ENCODE results near the gene EXOSC3. TPM values are rescaled to one million over a fixed set of nuclear protein-coding genes. Genes with fewer than 3 reads are reported as not detected.

Gene EXOSC3
- total and polyA plus RNA-seq, 9 of the 15 experiments (the other 6 are each of a cell fraction or from before 2014, with no cell fraction given): 18.5 to 266 (median 114) TPM

DNA sequence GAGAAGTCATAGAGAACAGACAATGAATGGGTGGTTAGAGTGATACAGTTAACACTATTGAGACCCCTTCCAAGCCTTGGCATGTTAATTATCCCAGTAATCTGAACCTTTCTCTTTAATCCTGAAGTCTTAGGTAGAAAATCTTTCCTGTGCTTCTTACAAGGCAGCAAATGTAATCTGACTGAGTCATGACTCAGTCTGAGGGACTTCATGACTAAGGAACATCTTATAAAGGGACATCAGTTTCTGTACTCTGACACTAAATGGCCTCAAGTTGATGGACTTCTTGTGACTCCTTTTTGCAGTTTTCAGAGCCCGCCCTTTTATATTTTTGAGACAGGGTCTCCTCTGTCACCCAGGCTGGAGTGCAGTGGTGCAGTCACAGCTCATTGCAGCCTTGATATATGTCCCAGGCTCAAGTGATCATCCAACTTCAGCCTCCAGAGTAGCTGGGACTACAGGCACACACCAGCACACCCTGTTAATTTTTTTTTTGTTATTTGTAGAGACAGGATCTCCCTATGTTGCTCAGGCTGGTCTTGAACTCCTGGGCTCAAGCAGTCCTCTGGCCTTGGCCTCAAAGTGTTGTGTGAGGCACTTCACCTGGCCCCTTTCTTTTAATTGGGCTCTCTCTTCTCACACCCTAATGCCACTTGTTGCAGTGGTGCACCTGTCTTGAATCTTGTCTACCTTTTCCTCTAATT lies 9.5 kb downstream of the EXOSC3 start:
- Histone ChIP-seq H3K4me3 (no peak overlapping the region), H3K4me1 (replicated peaks in 1 of 2; ENCODE audit: control insufficient read depth in 2 of 2, insufficient read depth in 2 of 2, low read length in 2 of 2) (no peaks in the 10 kb centered on the region; a peak in 1 of 5 replicates), H3K27ac (ENCODE audit: extremely low read depth, low read depth, low read length) (no peak overlapping the region), H3K4me2 (ENCODE audit: insufficient read depth, low read length) (no peak overlapping the region), H3K9me3 (replicated peaks; ENCODE audit: control insufficient read depth, insufficient read depth, low read depth, low read length) (no peaks in the 10 kb centered on the region), H3K9ac (ENCODE audit: insufficient read depth in 1 of 2, low read depth in 2 of 2, low read length in 2 of 2) (no peak overlapping the region), H3K27me3 (ENCODE audit: control insufficient read depth in 2 of 2, insufficient read depth in 2 of 2, low read length in 2 of 2) (no peaks in the 10 kb centered on the region), H4K20me1 (replicated peaks; ENCODE audit: control insufficient read depth, insufficient read depth, low read length) (no peaks in the 10 kb centered on the region), H3K9me1 (ENCODE audit: control insufficient read depth, insufficient read depth, low read length) (no peaks in the 10 kb centered on the region), H2AFZ (ENCODE audit: low read depth, low read length) (no peak overlapping the region), H3K36me3 (ENCODE audit: control insufficient read depth, insufficient read depth, low read length) (peaks cover 74% of the 10 kb centered on the region), H3K79me2 (ENCODE audit: control insufficient read depth, insufficient read depth, low read length) (peaks cover 5% of the 10 kb centered on the region; the same call in 1 of the 3 replicates)
- FAIRE-seq (no peak), ATAC-seq (peak; percentile 24), DNase-seq (ENCODE audit: extremely low read depth in 1 of 4, low spot score in 3 of 4) (no peak)
- BruUV-seq (replicated peaks): no TSS peak
- ChIA-PET POLR2A (interaction anchor here (0.6 to 3.1 kb wide), 6 partner anchors 8 to 258 kb away, joined by 3 to 23 read pairs (median 5); partner anchors contain the start of gene EXOSC3), CTCF (ENCODE audit: low intra/inter-chr PET ratio) (no interaction called here)
- TF ChIP-seq, protein P1, sequence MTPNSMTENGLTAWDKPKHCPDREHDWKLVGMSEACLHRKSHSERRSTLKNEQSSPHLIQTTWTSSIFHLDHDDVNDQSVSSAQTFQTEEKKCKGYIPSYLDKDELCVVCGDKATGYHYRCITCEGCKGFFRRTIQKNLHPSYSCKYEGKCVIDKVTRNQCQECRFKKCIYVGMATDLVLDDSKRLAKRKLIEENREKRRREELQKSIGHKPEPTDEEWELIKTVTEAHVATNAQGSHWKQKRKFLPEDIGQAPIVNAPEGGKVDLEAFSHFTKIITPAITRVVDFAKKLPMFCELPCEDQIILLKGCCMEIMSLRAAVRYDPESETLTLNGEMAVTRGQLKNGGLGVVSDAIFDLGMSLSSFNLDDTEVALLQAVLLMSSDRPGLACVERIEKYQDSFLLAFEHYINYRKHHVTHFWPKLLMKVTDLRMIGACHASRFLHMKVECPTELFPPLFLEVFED (CRISPR knock-in tag; conservative IDR thresholded peaks at IDR 0.05): 0 out of 2 replicates have a peak, but pooled peaks have one; percentile 4
- TF ChIP-seq ZC3H8 (IDR thresholded peaks at IDR 0.05) (no peak), POLR2B (IDR thresholded peaks at IDR 0.05; ENCODE audit: low read depth, partially characterized antibody) (peak; percentile 57), POLR2A (conservative IDR thresholded peaks at IDR 0.05) (peak; percentile 64), SMAD4 (CRISPR knock-in tag; conservative IDR thresholded peaks at IDR 0.05) (no peak), SUPT5H (IDR thresholded peaks at IDR 0.05) (peak; percentile 55; the same call in 1 of the 2 replicates)
- 100% methylated on average over 1 of the region's 1 CpG for WGBS (ENCODE audit: insufficient coverage, low coverage, missing lambda C conversion rate)
- in situ Hi-C loops (cut with MboI) (no loop called here), intact Hi-C loops (cut with micrococcal nuclease) (no loop called here)

Data from K562 (cell line).